Coronary artery (tissue), 2 donors: ENCODE results near the gene RNF26.

ENCODE experiments used
- DNase-seq: peaks from one replicate; pipeline ENCODE4 v3.0.0-alpha.2; 2017; ENCODE audit warnings: low spot score
- H3K27ac ChIP-seq, 2 donors: fragments of 200-600 bp; sonication (generic); one replicate each; pipeline ENCODE4 v1.5.1; 2016 to 2019
- H3K4me3 ChIP-seq: fragments of 200-600 bp; sonication (generic); 2 replicates; pipeline ENCODE4 v1.5.1; 2016; ENCODE audit warnings: mild to moderate bottlenecking, moderate library complexity
- CTCF ChIP-seq: fragments of 200-600 bp; sonication (generic); IDR thresholded peaks from one replicate; pipeline ENCODE4 v1.5.1; 2019; ENCODE audit warnings: antibody characterized with exemption

The RNF26 gene

DNA sequence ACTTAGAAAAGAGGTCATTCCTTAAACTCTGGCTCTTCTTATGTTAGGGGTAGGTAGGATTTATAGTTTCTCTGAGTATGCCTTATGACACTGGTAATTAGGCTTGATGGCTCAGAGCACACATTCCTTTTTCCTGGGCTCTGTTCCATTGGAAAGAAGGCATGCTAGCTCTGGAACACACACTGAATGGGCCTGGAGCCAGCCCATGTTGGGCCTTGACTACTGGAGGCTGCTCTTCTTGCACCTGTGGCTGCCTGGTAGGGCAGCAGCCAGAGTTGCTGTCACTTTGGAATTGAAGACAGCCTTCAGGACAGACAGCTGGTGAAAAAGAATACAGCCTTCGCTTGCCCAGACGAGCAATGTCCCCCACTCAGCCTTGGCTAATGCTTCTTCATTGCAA lies 35.6 kb upstream of the RNF26 start:
- Histone ChIP-seq H3K4me3 (no peak overlapping the region), H3K27ac (no peak overlapping the region)
- no peak for DNase-seq

DNA sequence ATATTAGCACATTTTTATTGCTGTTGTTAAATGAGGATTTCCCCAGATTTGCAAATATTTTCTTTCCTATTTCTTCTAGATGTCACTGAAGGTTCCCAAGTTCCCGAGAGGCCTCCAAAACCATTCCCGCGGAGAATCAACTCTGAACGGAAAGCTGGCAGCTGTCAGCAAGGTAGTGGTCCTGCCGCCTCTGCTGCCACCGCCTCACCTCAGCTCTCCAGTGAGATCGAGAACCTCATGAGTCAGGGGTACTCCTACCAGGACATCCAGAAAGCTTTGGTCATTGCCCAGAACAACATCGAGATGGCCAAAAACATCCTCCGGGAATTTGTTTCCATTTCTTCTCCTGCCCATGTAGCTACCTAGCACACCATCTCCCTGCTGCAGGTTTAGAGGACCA lies 34.9 kb upstream of the RNF26 start:
- no peak overlapping the region for H3K27ac ChIP-seq
- peak; percentile 55 for DNase-seq
- no peak overlapping the region for H3K4me3 ChIP-seq
- TF ChIP-seq CTCF = no peak

More for the DNA sequence above, 35.6 kb upstream of the RNF26 start:
- no peak for TF ChIP-seq CTCF

GRCh38 chr11:119300198-119300964 lies 33.9 kb upstream of the RNF26 start:
- H3K27ac ChIP-seq = no peak overlapping the region
- H3K4me3 ChIP-seq = no peak overlapping the region
- DNase-seq = peak; percentile 35
- no peak for TF ChIP-seq CTCF

DNA sequence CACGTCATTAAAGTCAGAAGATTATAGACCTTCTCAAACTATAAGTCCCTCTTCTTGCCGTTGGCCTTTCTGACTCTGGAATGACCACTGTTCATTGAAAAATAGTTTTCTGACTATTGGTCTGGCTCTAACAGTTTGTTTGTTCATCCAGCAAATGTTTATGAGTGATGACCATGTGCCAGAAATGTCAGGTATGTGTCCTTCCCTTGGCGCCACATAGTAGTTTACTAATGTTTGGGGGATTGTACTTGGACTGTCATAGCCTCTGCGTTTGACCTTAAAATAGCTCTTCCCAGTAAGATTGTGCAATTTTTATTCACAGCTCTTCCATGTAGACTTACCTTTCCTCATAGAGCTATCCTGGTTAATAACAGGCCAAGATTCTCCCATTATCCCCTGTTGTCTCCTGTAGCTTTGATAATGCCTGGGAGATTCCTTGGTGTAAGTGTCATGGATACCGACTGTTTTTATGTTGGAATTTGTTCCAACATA lies 31.1 kb upstream of the RNF26 start:
- Histone ChIP-seq H3K27ac (no peak overlapping the region), H3K4me3 (no peak overlapping the region)
- DNase-seq = no peak
- no peak for TF ChIP-seq CTCF

- no peak for TF ChIP-seq CTCF
- Histone ChIP-seq H3K27ac (peak overlapping the region; percentile 95), H3K4me3 (peak overlapping the region; percentile 48)
- DNase-seq = no peak
Measured at GRCh38 chr11:119305556-119306372, 28.6 kb upstream of the RNF26 start.

DNA sequence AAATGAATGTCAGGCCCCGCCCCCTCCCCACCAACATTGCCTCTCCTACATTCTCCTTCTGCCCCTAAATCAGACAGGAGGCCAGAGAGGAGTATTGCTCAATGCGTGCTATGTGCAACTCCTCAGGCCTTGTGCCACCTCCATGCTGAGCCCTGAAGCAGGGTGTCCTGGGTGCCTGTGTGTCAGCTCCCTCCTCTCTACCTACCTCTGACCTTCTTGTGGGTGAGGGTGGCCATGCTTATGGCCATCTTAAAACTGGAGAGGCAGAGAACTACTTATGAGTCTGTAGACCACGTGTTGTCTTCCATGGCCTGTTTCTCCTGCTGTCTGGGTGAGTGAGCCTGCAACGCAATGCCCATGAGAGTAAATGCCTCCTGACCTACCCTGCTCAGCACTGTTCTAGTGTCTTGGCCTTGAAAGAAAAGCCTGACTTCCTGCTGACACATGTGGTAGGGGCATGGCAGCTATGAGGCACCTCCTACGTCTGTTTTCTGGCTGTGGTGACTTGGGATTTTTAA lies 27.9 kb upstream of the RNF26 start:
- no peak for TF ChIP-seq CTCF
- Histone ChIP-seq H3K27ac (peak overlapping the region; percentile 95), H3K4me3 (peak overlapping the region; percentile 48)
- peak; percentile 93 for DNase-seq
